Liver (tissue), 9 donors: Measurements from ENCODE around the gene IGSF6. TPM values are rescaled to one million over a fixed set of nuclear protein-coding genes. Genes with fewer than 3 reads are reported as not detected.
"Not testable (repeated sequence)": the region's sequence is repeated elsewhere in the genome, so short reads cannot be mapped to it uniquely, and the experiment has no call there.

ENCODE experiments used
- DNase-seq: peaks from one replicate; pipeline ENCODE4 v3.0.0-alpha.2; 2017; ENCODE audit warnings: low spot score
- H3K27ac ChIP-seq, 2 donors: one replicate each; pipeline ENCODE4 v1.7.0; 2013; ENCODE audit warnings: inconsistent platforms in 2 of 2, low read length in 2 of 2, control low read depth in 1 of 2, low read depth in 1 of 2, mild to moderate bottlenecking in 1 of 2
- H3K27me3 ChIP-seq, 4 donors: one replicate each; pipeline versions ENCODE4 v1.6.1 to v1.7.0; 2013; ENCODE audit warnings: low read length in 3 of 4, inconsistent platforms in 1 of 4, mild to moderate bottlenecking in 1 of 4, moderate library complexity in 1 of 4; ENCODE audit not compliant: control insufficient read depth in 4 of 4, insufficient read depth in 4 of 4
- H3K36me3 ChIP-seq, 4 donors: one replicate each; pipeline versions ENCODE4 v1.6.1 to v1.7.0; 2013; ENCODE audit warnings: low read length in 3 of 4, mild to moderate bottlenecking in 3 of 4, low read depth in 1 of 4, moderate library complexity in 1 of 4; ENCODE audit not compliant: control insufficient read depth in 4 of 4, insufficient read depth in 3 of 4
- H3K4me1 ChIP-seq, 4 donors: one replicate each; pipeline versions ENCODE4 v1.6.1 to v1.7.0; 2013; ENCODE audit warnings: low read length in 3 of 4, mild to moderate bottlenecking in 3 of 4, moderate library complexity in 1 of 4; ENCODE audit not compliant: control insufficient read depth in 4 of 4, insufficient read depth in 4 of 4
- H3K4me3 ChIP-seq, 3 donors: one replicate each; pipeline versions ENCODE4 v1.6.1 to v1.7.0; 2013; ENCODE audit warnings: low read length in 3 of 3, control low read depth in 1 of 3, low read depth in 1 of 3, mild to moderate bottlenecking in 1 of 3
- H3K9ac ChIP-seq, 2 donors: one replicate each; pipeline ENCODE4 v1.7.0; 2013; ENCODE audit warnings: low read length in 2 of 2, mild to moderate bottlenecking in 2 of 2, moderate library complexity in 2 of 2, control low read depth in 1 of 2, low read depth in 1 of 2
- H3K9me3 ChIP-seq, 4 donors: one replicate each; pipeline versions ENCODE4 v1.6.1 to v1.7.0; 2013; ENCODE audit warnings: low read length in 3 of 4; ENCODE audit not compliant: control insufficient read depth in 4 of 4
- FOXA1 ChIP-seq: IDR thresholded peaks from 2 replicates; pipeline ENCODE4 v1.6.1; 2016; ENCODE audit warnings: antibody characterized with exemption
- FOXA2 ChIP-seq: IDR thresholded peaks from 2 replicates; pipeline ENCODE4 v1.6.1; 2016; ENCODE audit warnings: antibody characterized with exemption
- HNF4A ChIP-seq, 2 donors: conservative IDR thresholded peaks; 2 replicates each; pipeline ENCODE4 v1.6.1; 2016; ENCODE audit warnings: antibody characterized with exemption in 2 of 2, mild to moderate bottlenecking in 2 of 2
- HNF4G ChIP-seq: IDR thresholded peaks from 2 replicates; pipeline ENCODE4 v1.6.1; 2016; ENCODE audit warnings: antibody characterized with exemption
- NR2F2 ChIP-seq: IDR thresholded peaks from 2 replicates; pipeline ENCODE4 v1.6.1; 2016; ENCODE audit warnings: antibody characterized with exemption
- SP1 ChIP-seq: IDR thresholded peaks from 2 replicates; pipeline ENCODE4 v1.6.1; 2018; ENCODE audit warnings: antibody characterized with exemption, mild to moderate bottlenecking
- TAF1 ChIP-seq: conservative IDR thresholded peaks from 2 replicates; pipeline ENCODE4 v1.6.1; 2016; ENCODE audit warnings: antibody characterized with exemption, mild to moderate bottlenecking
- YY1 ChIP-seq: IDR thresholded peaks from 2 replicates; pipeline ENCODE4 v1.6.1; 2016; ENCODE audit warnings: antibody characterized with exemption, mild to moderate bottlenecking
- WGBS: extraction: QIAGEN DNeasy Blood & Tissue Kit; methylation state at CpG from one replicate; pipeline ENCODE4 v1.1.7; 2013; 5-methylcytosine and 5-hydroxymethylcytosine counted together
- polyA plus RNA-seq, 2 donors: library from polyadenylated mRNA; stranded (reverse) in 1 of 2; unstranded in 1 of 2; fragments of 200-250 nt in 1 of 2; fragments of >200 nt in 1 of 2; fragmentation: Nextera tagmentation in 1 of 2; extraction: Ambion mirVana in 1 of 2; gene quantifications; one replicate each; pipeline versions ENCODE4 v1.2.1 to v1.2.3, GENCODE V29; 2013 to 2015
- total RNA-seq, 2 donors: library from RNA; depleted of rRNA; stranded (reverse); fragments of >200 nt; gene quantifications; one replicate each; pipeline ENCODE4 v1.2.3, GENCODE V29; 2014
- TF ChIP-seq, protein P1 (sequence below): IDR thresholded peaks from 2 replicates; pipeline ENCODE4 v1.6.1; 2016; ENCODE audit warnings: antibody characterized with exemption
- TF ChIP-seq, protein P2 (sequence below): IDR thresholded peaks from 2 replicates; pipeline ENCODE4 v1.6.1; 2016; ENCODE audit warnings: antibody characterized with exemption
- TF ChIP-seq, protein P3 (sequence below): fragments of 150-350 bp; IDR thresholded peaks from 2 replicates; pipeline ENCODE4 v1.5.1; 2017; ENCODE audit warnings: improper control_type of control experiment, low read depth, low read length; ENCODE audit not compliant: missing input control
- TF ChIP-seq, protein P4 (sequence below): IDR thresholded peaks from 2 replicates; pipeline ENCODE4 v1.6.1; 2016; ENCODE audit warnings: antibody characterized with exemption, mild to moderate bottlenecking
- TF ChIP-seq, protein P5 (sequence below): IDR thresholded peaks from 2 replicates; pipeline ENCODE4 v1.6.1; 2016; ENCODE audit warnings: antibody characterized with exemption
- donor health status: healthy.
- donor health status: healthy.
- donor health status: healthy.
- donor health status: healthy.
- donor health status: healthy.

The IGSF6 gene
- total and polyA plus RNA-seq, 4 donors = 2.6 to 27.3 (median 5.4) TPM

DNA sequence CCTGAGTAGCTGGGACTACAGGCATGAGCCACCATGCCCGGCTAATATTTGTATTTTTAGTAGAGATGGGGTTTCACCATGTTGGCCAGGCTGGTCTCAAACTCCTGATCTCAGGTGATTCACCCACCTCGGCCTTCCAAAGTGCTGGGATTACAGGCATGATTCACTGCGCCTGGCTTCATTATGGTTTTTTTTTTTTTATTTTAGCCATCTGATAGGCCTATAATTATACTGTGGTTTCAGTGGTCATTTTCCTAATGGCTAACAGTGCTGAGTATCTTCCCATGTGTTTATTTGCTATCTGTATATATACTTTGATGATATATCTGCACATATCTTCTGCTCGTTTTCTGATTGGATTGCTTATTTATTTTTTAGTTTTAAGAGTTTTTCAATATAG, 22.0 kb upstream of the IGSF6 start:
- WGBS = 91% methylated on average over 4 of the region's 4 CpGs

DNA sequence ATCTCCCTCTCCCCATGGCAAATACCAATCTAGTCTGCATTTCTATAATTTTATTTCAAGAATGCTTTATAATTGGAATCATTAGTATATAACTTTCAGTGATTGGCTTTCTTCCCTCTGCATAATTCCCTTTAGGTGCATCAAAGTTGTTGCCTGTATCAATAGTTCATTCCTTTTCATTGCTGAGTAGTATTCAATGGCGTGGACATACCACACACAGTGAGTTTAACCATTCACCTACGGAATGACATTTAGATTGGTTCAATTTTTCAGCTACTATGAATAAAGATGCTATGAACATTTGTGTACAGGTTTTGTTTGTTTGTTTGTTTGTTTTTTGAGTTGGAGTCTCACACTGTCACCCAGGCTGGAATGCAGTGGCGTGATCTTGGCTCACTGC, 21.1 kb upstream of the IGSF6 start:
- no peak overlapping the region for H3K27ac ChIP-seq
- H3K36me3 ChIP-seq = no peaks in the 10 kb centered on the region
- H3K27me3 ChIP-seq = no peaks in the 10 kb centered on the region
- peaks cover 0 to 4% (median 0%) of the 10 kb centered on the region in 4 donors for H3K9me3 ChIP-seq
- no peak for TF ChIP-seq NR2F2
- no peak overlapping the region for H3K9ac ChIP-seq
- no peak overlapping the region for H3K4me3 ChIP-seq
- DNase-seq = no peak
- WGBS = 84% methylated on average over 3 of the region's 3 CpGs
- H3K4me1 ChIP-seq = no peaks in the 10 kb centered on the region

More for the DNA sequence above, 22.0 kb upstream of the IGSF6 start:
- not testable (repeated sequence) for H3K9ac ChIP-seq, DNase-seq, H3K36me3 ChIP-seq, H3K27ac ChIP-seq, H3K9me3 ChIP-seq, H3K4me3 ChIP-seq, H3K27me3 ChIP-seq, H3K4me1 ChIP-seq

DNA sequence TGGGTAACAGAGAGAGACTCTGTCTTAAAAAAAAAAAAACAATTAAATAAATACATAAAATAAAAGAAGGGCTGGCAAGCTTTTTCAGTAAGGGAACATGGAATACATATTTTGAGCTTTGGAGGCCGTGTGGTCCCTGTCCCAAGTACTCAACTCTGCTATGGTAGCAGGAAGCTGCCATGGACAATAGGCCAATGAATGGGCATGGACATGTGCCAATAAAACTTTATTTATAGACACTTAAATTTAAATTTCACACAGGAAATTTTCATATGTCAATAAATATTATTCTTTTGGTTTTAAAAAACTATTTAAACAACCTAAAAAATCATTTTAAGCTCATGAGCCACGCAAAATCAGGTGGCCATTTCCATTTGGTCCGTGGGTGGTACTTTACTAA, 15.2 kb upstream of the IGSF6 start:
- DNase-seq = no peak
- Histone ChIP-seq H3K9me3 (no peaks in the 10 kb centered on the region), H3K36me3 (no peaks in the 10 kb centered on the region), H3K27me3 (no peaks in the 10 kb centered on the region), H3K9ac (no peak overlapping the region), H3K27ac (no peak overlapping the region), H3K4me3 (no peak overlapping the region), H3K4me1 (no peaks in the 10 kb centered on the region)
- TF ChIP-seq, protein P1, sequence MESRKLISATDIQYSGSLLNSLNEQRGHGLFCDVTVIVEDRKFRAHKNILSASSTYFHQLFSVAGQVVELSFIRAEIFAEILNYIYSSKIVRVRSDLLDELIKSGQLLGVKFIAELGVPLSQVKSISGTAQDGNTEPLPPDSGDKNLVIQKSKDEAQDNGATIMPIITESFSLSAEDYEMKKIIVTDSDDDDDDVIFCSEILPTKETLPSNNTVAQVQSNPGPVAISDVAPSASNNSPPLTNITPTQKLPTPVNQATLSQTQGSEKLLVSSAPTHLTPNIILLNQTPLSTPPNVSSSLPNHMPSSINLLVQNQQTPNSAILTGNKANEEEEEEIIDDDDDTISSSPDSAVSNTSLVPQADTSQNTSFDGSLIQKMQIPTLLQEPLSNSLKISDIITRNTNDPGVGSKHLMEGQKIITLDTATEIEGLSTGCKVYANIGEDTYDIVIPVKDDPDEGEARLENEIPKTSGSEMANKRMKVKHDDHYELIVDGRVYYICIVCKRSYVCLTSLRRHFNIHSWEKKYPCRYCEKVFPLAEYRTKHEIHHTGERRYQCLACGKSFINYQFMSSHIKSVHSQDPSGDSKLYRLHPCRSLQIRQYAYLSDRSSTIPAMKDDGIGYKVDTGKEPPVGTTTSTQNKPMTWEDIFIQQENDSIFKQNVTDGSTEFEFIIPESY = no peak
- no peak for TF ChIP-seq HNF4A (conservative IDR thresholded peaks at IDR 0.05)
- no peak for TF ChIP-seq FOXA1
- TF ChIP-seq TAF1 = no peak
- no peak for TF ChIP-seq SP1
- TF ChIP-seq YY1 = no peak
- TF ChIP-seq, protein P2, sequence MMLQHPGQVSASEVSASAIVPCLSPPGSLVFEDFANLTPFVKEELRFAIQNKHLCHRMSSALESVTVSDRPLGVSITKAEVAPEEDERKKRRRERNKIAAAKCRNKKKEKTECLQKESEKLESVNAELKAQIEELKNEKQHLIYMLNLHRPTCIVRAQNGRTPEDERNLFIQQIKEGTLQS = no peak
- 93% methylated on average over 3 of the region's 3 CpGs for WGBS

DNA sequence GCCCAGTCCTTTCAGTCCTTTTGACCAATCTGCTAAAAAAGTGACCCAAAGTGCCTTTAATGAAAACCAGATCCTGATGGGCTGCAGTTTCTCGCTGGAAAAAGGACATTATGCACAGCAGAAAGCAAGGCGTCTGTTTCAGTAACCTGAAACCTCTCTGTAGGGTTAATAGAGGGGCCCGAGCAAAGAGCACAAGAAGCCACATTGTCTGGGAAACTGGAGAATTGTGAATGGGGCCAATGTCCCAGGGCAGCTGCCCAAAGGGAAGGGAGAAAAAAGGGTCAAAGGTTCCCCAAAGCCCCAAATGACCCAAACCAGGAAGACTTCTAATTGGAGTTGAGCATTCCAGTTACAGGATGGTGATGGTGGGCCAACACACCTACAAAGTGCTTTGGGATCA, 14.4 kb upstream of the IGSF6 start:
- no peak for DNase-seq
- H3K9me3 ChIP-seq = no peaks in the 10 kb centered on the region
- H3K4me1 ChIP-seq = no peaks in the 10 kb centered on the region
- no peaks in the 10 kb centered on the region for H3K36me3 ChIP-seq
- WGBS = 62% methylated on average over 3 of the region's 3 CpGs
- no peak overlapping the region for H3K9ac ChIP-seq
- H3K27ac ChIP-seq = no peak overlapping the region
- H3K4me3 ChIP-seq = no peak overlapping the region
- no peaks in the 10 kb centered on the region for H3K27me3 ChIP-seq
- TF ChIP-seq, protein P2 = no peak
- TF ChIP-seq, protein P3, sequence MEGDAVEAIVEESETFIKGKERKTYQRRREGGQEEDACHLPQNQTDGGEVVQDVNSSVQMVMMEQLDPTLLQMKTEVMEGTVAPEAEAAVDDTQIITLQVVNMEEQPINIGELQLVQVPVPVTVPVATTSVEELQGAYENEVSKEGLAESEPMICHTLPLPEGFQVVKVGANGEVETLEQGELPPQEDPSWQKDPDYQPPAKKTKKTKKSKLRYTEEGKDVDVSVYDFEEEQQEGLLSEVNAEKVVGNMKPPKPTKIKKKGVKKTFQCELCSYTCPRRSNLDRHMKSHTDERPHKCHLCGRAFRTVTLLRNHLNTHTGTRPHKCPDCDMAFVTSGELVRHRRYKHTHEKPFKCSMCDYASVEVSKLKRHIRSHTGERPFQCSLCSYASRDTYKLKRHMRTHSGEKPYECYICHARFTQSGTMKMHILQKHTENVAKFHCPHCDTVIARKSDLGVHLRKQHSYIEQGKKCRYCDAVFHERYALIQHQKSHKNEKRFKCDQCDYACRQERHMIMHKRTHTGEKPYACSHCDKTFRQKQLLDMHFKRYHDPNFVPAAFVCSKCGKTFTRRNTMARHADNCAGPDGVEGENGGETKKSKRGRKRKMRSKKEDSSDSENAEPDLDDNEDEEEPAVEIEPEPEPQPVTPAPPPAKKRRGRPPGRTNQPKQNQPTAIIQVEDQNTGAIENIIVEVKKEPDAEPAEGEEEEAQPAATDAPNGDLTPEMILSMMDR = no peak
- TF ChIP-seq HNF4G (no peak), HNF4A (conservative IDR thresholded peaks at IDR 0.05) (no peak), FOXA1 (no peak), YY1 (no peak), FOXA2 (no peak)
- TF ChIP-seq, protein P4, sequence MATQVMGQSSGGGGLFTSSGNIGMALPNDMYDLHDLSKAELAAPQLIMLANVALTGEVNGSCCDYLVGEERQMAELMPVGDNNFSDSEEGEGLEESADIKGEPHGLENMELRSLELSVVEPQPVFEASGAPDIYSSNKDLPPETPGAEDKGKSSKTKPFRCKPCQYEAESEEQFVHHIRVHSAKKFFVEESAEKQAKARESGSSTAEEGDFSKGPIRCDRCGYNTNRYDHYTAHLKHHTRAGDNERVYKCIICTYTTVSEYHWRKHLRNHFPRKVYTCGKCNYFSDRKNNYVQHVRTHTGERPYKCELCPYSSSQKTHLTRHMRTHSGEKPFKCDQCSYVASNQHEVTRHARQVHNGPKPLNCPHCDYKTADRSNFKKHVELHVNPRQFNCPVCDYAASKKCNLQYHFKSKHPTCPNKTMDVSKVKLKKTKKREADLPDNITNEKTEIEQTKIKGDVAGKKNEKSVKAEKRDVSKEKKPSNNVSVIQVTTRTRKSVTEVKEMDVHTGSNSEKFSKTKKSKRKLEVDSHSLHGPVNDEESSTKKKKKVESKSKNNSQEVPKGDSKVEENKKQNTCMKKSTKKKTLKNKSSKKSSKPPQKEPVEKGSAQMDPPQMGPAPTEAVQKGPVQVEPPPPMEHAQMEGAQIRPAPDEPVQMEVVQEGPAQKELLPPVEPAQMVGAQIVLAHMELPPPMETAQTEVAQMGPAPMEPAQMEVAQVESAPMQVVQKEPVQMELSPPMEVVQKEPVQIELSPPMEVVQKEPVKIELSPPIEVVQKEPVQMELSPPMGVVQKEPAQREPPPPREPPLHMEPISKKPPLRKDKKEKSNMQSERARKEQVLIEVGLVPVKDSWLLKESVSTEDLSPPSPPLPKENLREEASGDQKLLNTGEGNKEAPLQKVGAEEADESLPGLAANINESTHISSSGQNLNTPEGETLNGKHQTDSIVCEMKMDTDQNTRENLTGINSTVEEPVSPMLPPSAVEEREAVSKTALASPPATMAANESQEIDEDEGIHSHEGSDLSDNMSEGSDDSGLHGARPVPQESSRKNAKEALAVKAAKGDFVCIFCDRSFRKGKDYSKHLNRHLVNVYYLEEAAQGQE = no peak
- TF ChIP-seq, protein P5, sequence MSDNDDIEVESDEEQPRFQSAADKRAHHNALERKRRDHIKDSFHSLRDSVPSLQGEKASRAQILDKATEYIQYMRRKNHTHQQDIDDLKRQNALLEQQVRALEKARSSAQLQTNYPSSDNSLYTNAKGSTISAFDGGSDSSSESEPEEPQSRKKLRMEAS = no peak
- TF ChIP-seq, protein P1 = no peak
